Measurements from ENCODE around the gene FAM149A.

FAM149A gene

DNA sequence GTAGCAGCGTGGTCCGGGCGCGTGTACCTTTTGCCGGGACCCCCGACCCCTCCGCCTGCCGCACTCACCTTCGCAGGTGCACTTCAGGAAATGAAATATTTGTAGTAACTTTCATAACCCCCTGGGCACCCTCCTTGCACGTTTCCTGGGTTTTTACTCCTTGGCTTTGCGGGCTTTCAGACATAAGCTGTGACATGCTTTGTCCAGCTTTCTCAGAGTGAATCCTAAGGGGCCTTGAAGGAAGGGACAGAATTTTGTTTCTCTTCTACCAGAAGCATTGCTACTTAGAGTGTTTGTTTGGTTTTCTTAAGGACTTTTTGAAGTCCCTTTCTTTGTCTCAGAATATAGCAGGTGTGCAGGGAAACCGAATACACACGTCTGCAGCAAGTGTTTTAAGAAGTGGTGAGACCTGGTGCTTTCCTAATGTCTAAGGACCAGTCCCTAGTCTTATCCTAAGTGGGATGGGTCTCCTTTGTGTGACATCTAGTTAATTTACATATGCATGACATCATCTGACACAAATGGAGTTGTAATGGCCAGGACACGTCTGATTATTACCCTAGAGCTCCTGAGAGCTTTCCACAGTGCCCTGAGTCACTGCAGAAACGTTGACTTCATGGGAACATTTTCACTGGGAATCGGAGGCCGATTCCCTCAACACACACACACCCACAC, 1.3 kb downstream of the FAM149A start:
- DNase-seq (ENCODE audit: low spot score) = peak; percentile 45

DNA sequence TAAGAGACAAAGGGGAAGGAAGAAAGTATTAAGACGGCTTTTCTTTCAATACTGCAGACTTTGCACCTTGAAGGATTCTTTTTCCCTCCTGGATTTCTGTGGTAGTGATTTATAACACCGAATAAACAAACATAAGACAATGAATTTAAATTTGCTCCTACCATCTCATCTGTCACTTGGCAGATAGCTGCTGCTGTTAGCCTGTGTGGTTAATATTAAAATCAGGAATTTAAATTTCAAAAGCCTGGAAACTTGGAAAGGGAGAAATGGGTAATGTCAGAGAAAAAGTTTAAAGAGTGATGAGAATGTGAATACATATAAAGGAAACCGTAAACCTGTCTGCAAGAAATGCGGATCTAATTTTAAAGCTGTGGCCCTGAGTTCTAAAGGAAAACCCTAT, 3.4 kb downstream of the FAM149A start:
- DNase-seq (ENCODE audit: low spot score) = no peak

DNA sequence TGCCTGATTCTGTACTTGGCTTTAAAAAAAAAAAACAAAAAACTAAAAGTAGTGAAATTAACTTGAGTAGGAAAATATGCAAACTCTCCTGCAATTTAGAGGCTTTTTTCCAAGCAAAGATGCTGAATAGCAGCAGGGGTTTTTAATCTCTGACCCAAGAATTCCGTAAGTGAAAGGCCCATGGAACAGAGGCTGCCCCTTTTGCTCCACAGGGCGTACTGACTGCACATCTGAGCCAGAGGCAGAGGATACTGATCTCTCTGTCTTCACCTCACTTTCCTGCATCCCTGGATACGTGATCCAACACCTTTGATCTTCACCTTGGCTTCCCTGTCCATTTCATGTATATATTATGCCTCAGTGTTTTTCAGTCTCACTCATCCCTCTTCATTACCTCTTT, 3.9 kb downstream of the FAM149A start:
- no peak for DNase-seq (ENCODE audit: low spot score)

DNA sequence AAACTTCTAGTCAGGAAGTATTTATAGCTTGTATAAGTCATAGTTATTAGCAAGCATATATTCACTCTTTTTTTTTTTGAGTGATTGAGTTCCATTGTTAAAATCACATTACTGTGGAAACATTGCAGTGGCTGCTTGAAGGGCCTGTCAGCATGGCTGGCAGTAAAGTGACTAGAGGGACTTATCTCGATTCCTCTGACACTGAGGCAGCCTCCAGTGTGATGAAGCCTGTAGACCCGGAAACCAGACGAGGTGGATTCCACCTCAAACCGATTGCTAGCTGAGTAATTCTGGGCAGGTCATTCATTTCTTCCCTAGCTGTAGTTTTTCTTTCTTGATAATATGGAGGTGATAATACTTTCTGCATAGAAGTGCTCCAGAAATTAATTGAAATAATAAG, 4.7 kb downstream of the FAM149A start:
- no peak for DNase-seq (ENCODE audit: low spot score)

- DNase-seq (ENCODE audit: low spot score) = no peak
Measured at GRCh38 chr4:186116697-186117096, 12.2 kb downstream of the FAM149A start.

DNA sequence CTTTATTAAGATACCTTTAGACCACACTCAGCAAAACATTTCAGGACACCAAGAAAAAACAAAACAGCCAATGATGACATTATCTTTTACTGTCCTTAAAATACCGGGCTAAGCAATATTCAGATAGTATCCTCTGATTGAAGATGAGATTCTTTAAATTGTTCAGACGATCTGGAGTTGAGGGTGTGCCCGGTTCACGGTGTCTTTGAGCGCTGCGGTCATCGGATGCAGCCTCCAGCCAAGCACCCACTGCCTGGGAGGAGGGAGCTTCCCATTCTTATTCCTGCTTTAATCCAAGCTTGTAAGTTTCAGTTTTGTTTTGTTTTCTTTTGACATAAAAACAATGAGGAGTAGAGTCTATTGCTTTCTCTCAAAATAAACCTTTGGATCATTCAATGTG, 14.1 kb downstream of the FAM149A start:
- DNase-seq (ENCODE audit: low spot score) = no peak

DNA sequence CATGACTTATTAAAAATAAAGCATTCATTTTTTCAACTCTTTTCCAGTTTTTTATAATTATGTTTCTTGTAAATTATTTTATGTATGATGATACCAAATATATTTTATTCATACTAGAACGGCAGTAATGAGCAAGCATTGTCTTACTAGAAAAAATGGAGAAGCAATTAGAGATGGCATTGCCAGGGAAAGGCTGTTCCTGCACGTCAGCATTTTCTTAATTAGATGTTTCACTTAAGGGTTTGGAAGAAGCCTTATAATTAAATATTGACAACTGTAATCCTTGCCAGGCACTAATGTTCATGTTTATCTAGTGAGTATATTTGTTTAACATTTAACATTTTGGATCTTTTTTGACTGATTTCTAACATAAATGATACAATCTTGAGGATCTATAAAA, 16.6 kb downstream of the FAM149A start:
- no peak for DNase-seq (ENCODE audit: low spot score)

DNA sequence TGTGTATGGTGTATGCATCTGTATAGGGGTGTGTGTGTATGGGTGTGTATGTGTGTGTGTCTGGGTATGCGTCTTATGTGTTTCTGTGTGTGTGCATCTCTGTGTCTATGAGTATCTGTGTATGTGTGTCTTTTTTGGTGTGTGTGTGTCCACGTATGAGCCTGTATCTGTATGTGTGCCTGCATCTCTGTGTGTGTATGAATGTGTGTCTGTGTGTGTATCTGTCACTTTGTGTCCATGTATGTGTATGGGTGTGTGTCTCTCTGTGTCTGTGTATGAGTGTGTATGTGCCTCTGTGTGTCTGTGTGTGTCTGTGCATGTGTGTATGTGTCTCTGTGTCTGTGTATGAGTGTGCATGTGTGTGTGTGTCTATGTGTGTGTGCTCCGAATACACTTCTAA, 24.3 kb downstream of the FAM149A start:
- no peak for DNase-seq (ENCODE audit: low spot score)

DNA sequence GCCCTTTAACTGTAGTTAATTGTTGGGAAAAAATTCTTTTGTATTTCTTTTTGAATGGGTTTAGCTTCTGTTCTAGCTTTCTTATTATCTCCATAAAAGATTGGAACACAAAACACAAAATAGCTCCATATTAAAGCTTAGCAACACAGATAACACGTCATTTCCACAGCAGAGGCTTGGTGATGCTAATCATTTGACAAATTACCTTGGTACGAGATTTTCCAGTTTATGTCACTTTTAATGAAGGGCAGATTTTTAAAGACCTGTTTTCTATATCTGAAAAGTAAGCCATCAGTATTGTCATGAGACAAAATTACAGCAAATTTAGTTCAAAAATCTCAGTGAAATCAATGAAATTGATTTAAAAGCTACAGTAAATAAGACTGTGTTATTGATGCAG, 27.4 kb downstream of the FAM149A start:
- DNase-seq (ENCODE audit: low spot score) = no peak

GRCh38 chr4:186132577-186133242, 28.2 kb downstream of the FAM149A start:
- no peak for DNase-seq (ENCODE audit: low spot score)

- DNase-seq (ENCODE audit: low spot score) = peak; percentile 76
Measured at GRCh38 chr4:186134257-186134656, 29.8 kb downstream of the FAM149A start.

- DNase-seq (ENCODE audit: low spot score) = no peak
Measured at GRCh38 chr4:186134861-186135260, 30.4 kb downstream of the FAM149A start.

DNA sequence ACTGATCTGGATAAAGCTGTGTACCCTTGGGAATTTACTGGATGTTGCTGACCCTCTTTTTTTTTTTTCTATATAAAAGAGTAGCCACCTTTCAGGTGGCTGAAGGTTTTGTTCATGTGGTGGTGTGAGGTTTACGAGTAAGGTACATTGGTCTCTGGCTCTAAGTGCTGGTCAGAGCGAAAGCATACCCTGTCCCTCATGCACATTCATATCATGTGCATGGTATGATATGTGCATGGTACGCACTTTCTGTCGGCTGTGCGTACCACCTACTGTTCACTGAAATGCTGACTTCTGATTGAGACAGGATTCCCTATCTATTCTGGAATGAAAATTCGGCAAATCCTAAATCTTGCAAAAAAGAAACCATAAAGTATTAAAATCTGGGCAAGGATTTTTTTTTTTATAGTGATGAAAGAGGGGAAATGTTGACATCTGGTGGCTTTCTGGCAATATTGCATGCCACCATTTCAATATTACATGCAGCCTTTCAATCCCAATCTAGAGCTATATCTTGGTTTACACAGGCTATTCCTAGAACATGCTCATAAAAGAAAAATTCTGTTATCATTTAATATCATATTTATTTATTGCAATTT, 32.8 kb downstream of the FAM149A start:
- peak; percentile 41 for DNase-seq (ENCODE audit: low spot score)

GRCh38 chr4:186144198-186144945, 39.9 kb downstream of the FAM149A start:
- DNase-seq (ENCODE audit: low spot score) = peak; percentile 52

GRCh38 chr4:186144946-186145569, 40.6 kb downstream of the FAM149A start:
- DNase-seq (ENCODE audit: low spot score) = peak; percentile 46

DNA sequence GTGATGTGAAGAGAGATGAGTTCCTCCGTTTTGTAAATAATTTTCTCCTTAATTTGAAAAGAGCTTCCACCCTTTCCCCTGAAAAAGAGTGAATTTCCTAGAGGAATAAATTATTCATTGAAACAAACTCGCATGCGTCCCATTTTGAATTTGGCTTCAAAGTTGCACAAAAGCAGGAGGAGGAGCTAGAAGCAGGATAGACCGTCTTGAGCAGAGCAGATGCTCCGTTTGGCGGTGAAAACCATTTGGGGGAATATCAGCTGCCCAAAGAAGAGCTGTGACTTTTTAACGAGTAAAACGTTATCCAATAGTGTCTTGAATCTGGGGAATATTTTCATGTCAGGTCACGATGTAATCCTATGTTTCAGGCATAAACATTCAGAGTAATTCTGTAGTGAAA, 42.0 kb downstream of the FAM149A start:
- DNase-seq (ENCODE audit: low spot score) = peak; percentile 39

DNA sequence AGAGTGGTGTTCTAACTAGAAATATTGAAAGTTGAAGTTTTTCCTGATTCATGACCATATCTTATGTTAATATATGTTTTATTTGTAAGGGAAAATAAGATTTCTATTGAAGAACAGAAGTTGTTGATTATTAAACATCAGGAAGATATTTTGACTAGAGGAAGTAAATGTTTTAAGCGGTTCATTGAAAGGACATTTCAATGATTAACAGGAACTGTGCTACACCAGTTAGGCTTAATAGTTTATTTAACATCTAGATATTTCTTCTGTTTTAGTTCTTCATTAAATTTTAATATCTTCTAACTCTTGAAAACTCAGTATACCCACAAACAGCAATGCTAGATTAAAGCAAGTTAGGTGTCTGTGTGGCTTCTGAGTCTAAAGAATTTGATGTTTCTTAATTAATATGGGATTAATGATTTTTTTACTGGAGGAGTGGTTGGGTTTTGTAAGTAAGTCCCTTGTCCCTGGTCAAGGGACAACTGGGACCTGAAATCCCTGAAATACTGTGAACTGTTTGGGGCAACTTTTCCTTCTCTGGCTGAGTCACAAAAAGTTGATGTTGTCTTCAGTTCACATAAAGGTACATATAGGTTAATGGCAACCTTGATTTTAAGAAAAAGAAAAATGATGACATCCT, 44.0 kb downstream of the FAM149A start:
- no peak for DNase-seq (ENCODE audit: low spot score)

DNA sequence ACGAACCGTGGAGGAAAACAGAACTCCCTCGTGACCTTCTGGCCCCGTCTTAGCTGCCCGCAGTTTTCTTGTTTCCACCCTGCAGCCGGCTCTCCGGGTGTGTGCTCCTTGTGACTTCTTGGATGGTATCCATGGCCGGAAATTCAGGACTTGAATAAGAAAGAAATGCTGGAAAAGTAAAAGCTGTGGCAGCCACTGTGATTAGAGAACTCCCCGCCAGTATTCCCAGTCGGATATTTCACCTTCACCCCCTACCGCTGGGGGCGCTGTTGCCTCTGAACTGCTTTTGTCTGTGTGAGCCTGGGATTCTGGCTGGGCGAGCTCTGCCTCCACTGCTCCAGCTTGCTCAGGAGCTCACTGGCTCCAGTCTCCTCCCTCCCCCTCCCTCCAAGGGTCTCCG, 45.4 kb downstream of the FAM149A start:
- peak; percentile 35 for DNase-seq (ENCODE audit: low spot score)

DNA sequence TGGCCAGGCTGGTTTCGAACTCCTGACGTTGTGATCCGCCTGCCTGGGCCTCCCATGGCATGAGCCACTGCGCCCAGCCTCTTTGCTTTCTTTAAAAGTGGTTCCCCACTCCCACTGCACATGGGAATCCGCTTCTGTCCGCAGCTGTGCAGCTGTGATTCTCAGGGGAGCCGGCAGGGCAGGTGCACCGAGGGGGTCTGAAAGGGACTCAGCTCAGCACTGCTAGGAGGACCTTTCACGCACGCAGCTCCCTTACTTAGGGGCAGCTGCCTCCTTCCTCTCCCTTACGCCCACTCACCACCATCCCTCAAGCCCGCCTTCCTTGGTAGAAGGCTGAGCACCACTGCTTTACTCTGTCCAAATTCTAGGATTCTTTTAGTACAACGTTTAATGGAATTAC, 46.4 kb downstream of the FAM149A start:
- no peak for DNase-seq (ENCODE audit: low spot score)

GRCh38 chr4:186151499-186151898, 47.0 kb downstream of the FAM149A start:
- no peak for DNase-seq (ENCODE audit: low spot score)

DNA sequence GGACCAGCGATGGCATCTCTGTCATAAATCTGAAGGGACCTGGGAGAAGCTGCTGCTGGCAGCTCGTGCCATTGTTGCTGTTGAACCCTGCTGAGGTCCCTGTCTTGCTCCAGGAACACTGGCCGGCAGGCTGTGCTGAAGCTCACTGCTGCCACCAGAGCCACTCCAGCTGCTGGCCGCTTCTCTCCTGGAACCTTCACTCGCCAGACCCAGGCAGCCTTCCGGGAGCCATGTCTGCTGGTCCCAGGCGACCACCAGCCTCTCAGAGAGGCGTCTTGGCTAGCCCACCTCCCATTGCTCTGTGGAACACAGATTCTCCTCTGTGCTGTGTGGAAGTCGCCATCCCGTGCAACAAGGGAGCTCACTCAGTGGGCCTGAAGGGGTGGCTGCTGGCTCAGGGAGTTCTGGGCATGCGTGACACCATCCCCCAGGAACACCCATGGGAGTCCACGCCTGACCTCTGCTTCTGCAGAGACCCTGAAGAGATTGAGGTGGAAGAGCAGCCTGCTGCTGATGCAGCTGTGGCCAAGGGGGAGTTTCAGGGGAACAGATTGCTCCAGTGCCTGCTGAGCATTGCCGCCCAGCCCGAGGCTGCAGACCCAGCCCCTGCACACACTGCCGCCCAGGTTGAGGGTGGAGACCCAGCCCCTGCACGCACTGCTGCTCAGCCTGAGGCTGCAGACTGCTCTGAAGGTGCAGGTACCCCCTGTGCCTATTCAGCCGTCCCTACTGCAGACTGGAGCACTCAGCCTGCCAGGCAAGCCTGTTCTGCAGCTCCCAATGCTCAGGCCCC, 53.7 kb downstream of the FAM149A start:
- DNase-seq (ENCODE audit: low spot score) = no peak
